GM12878 (cell line): Measurements from ENCODE around the gene DAB2IP. TPM values are rescaled to one million over a fixed set of nuclear protein-coding genes. Genes with fewer than 3 reads are reported as not detected.

Experiments used
- ATAC-seq: fragments of 200-7000 bp; cut with Tn5 transposase; 3 replicates; pipeline ENCODE4 v1.9.1; 2020; ENCODE audit warnings: mild to moderate bottlenecking, moderate library complexity
- BruUV-seq: library from RNA; stranded (reverse); fragments of 400-500 nt; replicated peaks from 2 replicates; lab custom pipeline; 2021; lab: Mats Ljungman, UMichigan
- CTCF ChIA-PET: fragments of 300-600 bp; sonication (Branson Sonifier 250); formaldehyde crosslinking; extraction: SDS; loops from one replicate; lab custom pipeline; 2021; ENCODE audit warnings: inconsistent platforms; lab: Yijun Ruan, JAX
- POLR2A ChIA-PET: fragments of 350-600 bp; formaldehyde crosslinking; extraction: SDS; loops from one replicate; lab custom pipeline; 2021; ENCODE audit warnings: inconsistent platforms; lab: Charles Lee
- RAD21 ChIA-PET: fragments of 300-600 bp; sonication (Branson Sonifier 250); formaldehyde crosslinking; loops from one replicate; lab custom pipeline; 2023; ENCODE audit warnings: antibody characterized with exemption; ENCODE audit not compliant: unreplicated experiment; lab: Charles Lee
- SMC1A ChIA-PET: fragments of 300-600 bp; sonication (Branson Sonifier 250); formaldehyde crosslinking; loops from one replicate; lab custom pipeline; 2023; ENCODE audit not compliant: unreplicated experiment, uncharacterized antibody; lab: Charles Lee
- DNase-seq: peaks from one replicate; pipeline ENCODE4 v3.0.0-alpha.2; 2011; ENCODE audit warnings: low read depth, low spot score
- FAIRE-seq: peaks from 3 replicates; lab custom pipeline; 2011; peaks lifted over from hg19 to GRCh38; lab: Jason Lieb, UNC
- H2AFZ ChIP-seq: 2 replicates; pipeline ENCODE4 v1.6.0; 2011; ENCODE audit warnings: low read depth, low read length, control low read depth; ENCODE audit not compliant: control insufficient read depth
- H3K27ac ChIP-seq: 2 replicates; pipeline ENCODE4 v1.5.1; 2011; ENCODE audit warnings: control low read depth; ENCODE audit not compliant: control insufficient read depth, insufficient read depth
- H3K27me3 ChIP-seq, 2 experiments: replicated peaks in 1 of 2; 2 replicates each; pipeline versions ENCODE4 v1.6.0 to v1.6.1; 2011; ENCODE audit warnings: low read length in 1 of 2; ENCODE audit not compliant: control insufficient read depth in 2 of 2, insufficient read depth in 2 of 2
- H3K36me3 ChIP-seq, 2 experiments: 2 replicates each; pipeline ENCODE4 v1.5.1; 2011; ENCODE audit warnings: low read length in 1 of 2; ENCODE audit not compliant: control insufficient read depth in 2 of 2, insufficient read depth in 2 of 2
- H3K4me1 ChIP-seq: 2 replicates; pipeline ENCODE4 v1.6.1; 2011; ENCODE audit warnings: mild to moderate bottlenecking, low read length, moderate library complexity, mixed read lengths; ENCODE audit not compliant: control insufficient read depth, insufficient read depth
- H3K4me2 ChIP-seq: 2 replicates; pipeline ENCODE4 v1.6.0; 2011; ENCODE audit warnings: control low read depth; ENCODE audit not compliant: control insufficient read depth, insufficient read depth
- H3K4me3 ChIP-seq: fragments of 200-600 bp; sonication (generic); 2 replicates; pipeline ENCODE4 v1.5.1; 2016
- H3K79me2 ChIP-seq: 2 replicates; pipeline ENCODE4 v1.6.0; 2011; ENCODE audit warnings: low read length; ENCODE audit not compliant: control insufficient read depth, insufficient read depth
- H3K9ac ChIP-seq: 2 replicates; pipeline ENCODE4 v1.8.0; 2011; ENCODE audit warnings: low read length, control low read depth, mixed read lengths; ENCODE audit not compliant: control insufficient read depth, insufficient read depth
- H3K9me3 ChIP-seq: replicated peaks from 3 replicates; pipeline ENCODE4 v1.5.1; 2011; ENCODE audit warnings: mild to moderate bottlenecking, low read length; ENCODE audit not compliant: control insufficient read depth, insufficient read depth
- H4K20me1 ChIP-seq: 2 replicates; pipeline ENCODE4 v1.6.0; 2011; ENCODE audit not compliant: control insufficient read depth, insufficient read depth
- KDM1A ChIP-seq: fragments of 200-600 bp; sonication (generic); IDR thresholded peaks from 2 replicates; pipeline ENCODE4 v1.6.1; 2016; ENCODE audit warnings: borderline replicate concordance
- YY1 ChIP-seq: IDR thresholded peaks from 2 replicates; pipeline ENCODE4 v1.6.1; 2011; ENCODE audit warnings: low read depth, mild to moderate bottlenecking, low read length
- WGBS: methylation state at CpG from one replicate; pipeline ENCODE4 v1.1.6; 2016; ENCODE audit warnings: low lambda C conversion rate; ENCODE audit not compliant: insufficient replicate concordance, insufficient coverage; ENCODE audit errors: missing lambda C conversion rate; 5-methylcytosine and 5-hydroxymethylcytosine counted together
- in situ Hi-C: fragments of 300-500 bp; cut with MboI; formaldehyde crosslinking; loops from 9 replicates; pipeline ENCODE4 v1.14.3; 2018; ENCODE audit warnings: mixed read lengths
- intact Hi-C: fragments of 100-400 bp; cut with micrococcal nuclease; formaldehyde crosslinking; loops from one replicate; pipeline ENCODE4 v1.14.2; 2022; ENCODE audit not compliant: unreplicated experiment
- polyA plus RNA-seq, 11 experiments: library from polyadenylated mRNA; depleted of rRNA in 4 of 11; unstranded in 6 of 11; stranded (reverse) in 5 of 11; fragments of >200 nt; fragmentation: Nextera tagmentation in 4 of 11; fragmentation: Illumina TruSeq in 1 of 11; extraction: Ambion mirVana in 4 of 11; extraction: Trizol in 1 of 11; gene quantifications; 1 replicate in 1 of 11; 2 replicates in 10 of 11; pipeline versions ENCODE4 v1.2.1 to v1.2.3, GENCODE V29; 2011 to 2016; ENCODE audit warnings: inconsistent platforms in 2 of 11, missing spikeins in 2 of 11, low read depth in 1 of 11
- total RNA-seq, 4 experiments: library from RNA; depleted of rRNA in 3 of 4; stranded (reverse); fragments of >200 nt in 3 of 4; fragmentation: Illumina TruSeq in 1 of 4; extraction: Trizol in 1 of 4; gene quantifications; 2 replicates each; pipeline versions ENCODE4 v1.2.1 to v1.2.3, GENCODE V29; 2013 to 2021
- TF ChIP-seq, protein P1 (sequence below): fragments of 450-650 bp; formaldehyde crosslinking; IDR thresholded peaks from 2 replicates; pipeline ENCODE4 v1.5.0; 2022; ENCODE audit warnings: mild to moderate bottlenecking, missing genetic modification characterization

The DAB2IP gene
- total and polyA plus RNA-seq, 10 of the 15 experiments (the other 5 are each of a cell fraction or from before 2014, with no cell fraction given) = 0.03 to 0.38 (median 0.14) TPM; not detected in 6

DNA sequence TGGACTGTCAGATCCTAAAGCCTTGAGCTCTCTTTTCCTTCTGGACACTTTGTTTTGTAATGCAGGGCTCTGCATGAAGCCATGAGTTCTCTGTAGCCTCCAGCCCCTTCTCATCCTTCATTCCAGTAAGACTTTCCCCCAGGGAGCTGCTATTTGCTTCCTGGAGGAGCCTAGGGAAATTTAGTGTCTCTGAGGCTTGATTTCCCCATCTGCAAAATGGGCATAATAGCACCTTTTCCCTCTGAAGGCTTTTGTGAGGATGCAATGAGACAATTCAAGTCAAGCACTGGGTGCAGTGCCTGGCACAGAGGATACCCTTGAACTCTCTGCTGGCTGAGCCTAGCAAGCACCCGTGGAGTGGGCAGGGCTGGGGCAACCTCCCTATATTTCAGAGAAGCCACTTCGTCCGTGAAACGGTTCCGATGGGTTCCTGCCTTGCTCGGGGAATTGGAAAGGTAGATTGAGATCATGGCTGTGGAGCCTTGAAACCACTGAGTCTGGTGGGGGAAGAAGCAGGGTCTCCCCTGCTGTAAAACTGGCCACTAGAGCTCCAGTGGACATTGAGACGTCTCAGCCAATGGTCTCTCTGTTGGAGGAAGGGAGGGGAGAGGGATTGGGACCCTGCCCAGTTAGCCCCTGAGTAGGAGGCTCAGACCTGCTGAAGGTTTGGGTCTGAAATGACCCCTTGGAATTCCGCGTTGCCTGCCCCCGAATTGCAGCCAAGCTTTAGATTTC is 14.3 kb upstream of the DAB2IP start:
- no peak overlapping the region for H3K27ac ChIP-seq
- FAIRE-seq (no peak), ATAC-seq (no peak), DNase-seq (no peak)
- H3K9me3 ChIP-seq = no peaks in the 10 kb centered on the region
- POLR2A ChIA-PET = no interaction called here
- no TSS peak for BruUV-seq
- H3K4me3 ChIP-seq = no peak overlapping the region
- H3K27me3 ChIP-seq = peaks cover 0 to 4% of the 10 kb centered on the region in 2 experiments; a peak in 1 of 4 replicates
- H3K79me2 ChIP-seq = no peaks in the 10 kb centered on the region
- in situ Hi-C loops = no loop called here
- no peak overlapping the region for H3K4me2 ChIP-seq
- H3K9ac ChIP-seq = no peak overlapping the region
- WGBS = 33% methylated on average over 10 of the region's 10 CpGs
- no peaks in the 10 kb centered on the region for H3K36me3 ChIP-seq
- no peak overlapping the region for H2AFZ ChIP-seq
- H4K20me1 ChIP-seq = no peaks in the 10 kb centered on the region
- RAD21 ChIA-PET = interaction anchor here (2.2 kb wide), 1 partner anchor 55 kb away, joined by 4 read pairs; no protein-coding TSS in a partner anchor
- SMC1A ChIA-PET = no interaction called here
- TF ChIP-seq KDM1A = no peak
- TF ChIP-seq YY1 = no peak
- TF ChIP-seq, protein P1, sequence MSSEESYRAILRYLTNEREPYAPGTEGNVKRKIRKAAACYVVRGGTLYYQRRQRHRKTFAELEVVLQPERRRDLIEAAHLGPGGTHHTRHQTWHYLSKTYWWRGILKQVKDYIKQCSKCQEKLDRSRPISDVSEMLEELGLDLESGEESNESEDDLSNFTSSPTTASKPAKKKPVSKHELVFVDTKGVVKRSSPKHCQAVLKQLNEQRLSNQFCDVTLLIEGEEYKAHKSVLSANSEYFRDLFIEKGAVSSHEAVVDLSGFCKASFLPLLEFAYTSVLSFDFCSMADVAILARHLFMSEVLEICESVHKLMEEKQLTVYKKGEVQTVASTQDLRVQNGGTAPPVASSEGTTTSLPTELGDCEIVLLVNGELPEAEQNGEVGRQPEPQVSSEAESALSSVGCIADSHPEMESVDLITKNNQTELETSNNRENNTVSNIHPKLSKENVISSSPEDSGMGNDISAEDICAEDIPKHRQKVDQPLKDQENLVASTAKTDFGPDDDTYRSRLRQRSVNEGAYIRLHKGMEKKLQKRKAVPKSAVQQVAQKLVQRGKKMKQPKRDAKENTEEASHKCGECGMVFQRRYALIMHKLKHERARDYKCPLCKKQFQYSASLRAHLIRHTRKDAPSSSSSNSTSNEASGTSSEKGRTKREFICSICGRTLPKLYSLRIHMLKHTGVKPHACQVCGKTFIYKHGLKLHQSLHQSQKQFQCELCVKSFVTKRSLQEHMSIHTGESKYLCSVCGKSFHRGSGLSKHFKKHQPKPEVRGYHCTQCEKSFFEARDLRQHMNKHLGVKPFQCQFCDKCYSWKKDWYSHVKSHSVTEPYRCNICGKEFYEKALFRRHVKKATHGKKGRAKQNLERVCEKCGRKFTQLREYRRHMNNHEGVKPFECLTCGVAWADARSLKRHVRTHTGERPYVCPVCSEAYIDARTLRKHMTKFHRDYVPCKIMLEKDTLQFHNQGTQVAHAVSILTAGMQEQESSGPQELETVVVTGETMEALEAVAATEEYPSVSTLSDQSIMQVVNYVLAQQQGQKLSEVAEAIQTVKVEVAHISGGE (CRISPR knock-in tag) = no peak
- TF ChIP-seq, all 136 proteins: peak for 0
- peaks cover 12% of the 10 kb centered on the region for H3K4me1 ChIP-seq
- CTCF ChIA-PET = no interaction called here
- intact Hi-C loops = no loop called here
